Stomach (tissue), 9 donors: Measurements from ENCODE around the gene ZNF438. TPM values are rescaled to one million over a fixed set of nuclear protein-coding genes. Genes with fewer than 3 reads are reported as not detected.

ENCODE experiments used
- DNase-seq, 2 donors: peaks; one replicate each; pipeline versions ENCODE4 v3.0.0 to v3.0.0-alpha.2; 2013 to 2019
- H3K27ac ChIP-seq, 5 donors: fragments of 200-600 bp in 4 of 5; sonication (generic) in 4 of 5; one replicate each; pipeline ENCODE4 v1.5.1; 2013 to 2019; ENCODE audit warnings: mild to moderate bottlenecking in 1 of 5, moderate library complexity in 1 of 5
- H3K27me3 ChIP-seq, 3 donors: fragments of 200-600 bp; sonication (generic); one replicate each; pipeline ENCODE4 v1.5.1; 2017 to 2019; ENCODE audit warnings: mixed run types in 1 of 3
- H3K36me3 ChIP-seq, 4 donors: fragments of 200-600 bp; sonication (generic); 1 replicate in 3 of 4; 2 replicates in 1 of 4; pipeline ENCODE4 v1.5.1; 2016 to 2019
- H3K4me1 ChIP-seq, 4 donors: fragments of 200-600 bp; sonication (generic); one replicate each; pipeline ENCODE4 v1.5.1; 2016 to 2019
- H3K4me3 ChIP-seq, 4 donors: fragments of 200-600 bp; sonication (generic) in 3 of 4; one replicate each; pipeline ENCODE4 v1.5.1; 2016 to 2019; ENCODE audit warnings: mild to moderate bottlenecking in 1 of 4
- H3K9me3 ChIP-seq, 4 donors: fragments of 200-600 bp; sonication (generic); one replicate each; pipeline ENCODE4 v1.5.1; 2016 to 2019
- EP300 ChIP-seq: sonication (generic); formaldehyde crosslinking; IDR thresholded peaks from one replicate; pipeline ENCODE4 v1.6.1; 2017; ENCODE audit warnings: antibody characterized with exemption
- POLR2A ChIP-seq, 4 donors: fragments of 450-650 bp; IDR thresholded peaks; one replicate each; pipeline ENCODE4 v1.6.1; 2016; ENCODE audit warnings: antibody characterized with exemption in 4 of 4, control low read depth in 2 of 4, mild to moderate bottlenecking in 1 of 4, moderate library complexity in 1 of 4
- POLR2AphosphoS5 ChIP-seq, 3 donors: sonication (generic); formaldehyde crosslinking; IDR thresholded peaks; one replicate each; pipeline ENCODE4 v1.6.1; 2016; ENCODE audit warnings: antibody characterized with exemption in 3 of 3
- WGBS, 5 donors: extraction: QIAGEN DNeasy Blood & Tissue Kit in 3 of 5; methylation state at CpG; one replicate each; pipeline versions ENCODE4 v1.1.5 to v1.1.7; 2013 to 2018; 5-methylcytosine and 5-hydroxymethylcytosine counted together
- intact Hi-C: fragments of 100-400 bp; cut with DNase I; formaldehyde crosslinking; loops from one replicate; pipeline ENCODE4 v1.15.1; 2023; ENCODE audit warnings: low total_unique reads
- polyA plus RNA-seq, 3 donors: library from polyadenylated mRNA; stranded (reverse); fragments of 200-250 nt; gene quantifications; one replicate each; pipeline ENCODE4 v1.2.3, GENCODE V29; 2013
- total RNA-seq, 5 donors: library from RNA; depleted of rRNA; stranded (reverse); fragments of >200 nt; gene quantifications; one replicate each; pipeline versions ENCODE4 v1.1.0 to v1.2.3, GENCODE V29; 2014 to 2016
- TF ChIP-seq, protein P1 (sequence below), 7 experiments: fragments of 450-650 bp in 4 of 7; fragments of 200-600 bp in 3 of 7; sonication (generic) in 3 of 7; IDR thresholded peaks; one replicate each; pipeline ENCODE4 v1.5.1; 2016 to 2019; ENCODE audit warnings: antibody characterized with exemption in 7 of 7, control low read depth in 2 of 7, mild to moderate bottlenecking in 1 of 7
- donor health status: healthy with polysubstance abuse.
- donor health status: Bipolar disorder and iron deficiency.
- donor health status: healthy.

ZNF438 gene
- total and polyA plus RNA-seq, 8 donors = 3.5 to 37.9 (median 5.4) TPM; not detected in 1

GRCh38 chr10:30830315-30831230 lies 201.1 kb downstream of the ZNF438 start:
- Histone ChIP-seq H3K27ac (peak overlapping the region in 1 of 5 donors; percentile 15), H3K4me1 (peaks cover 0 to 33% (median 11%) of the 10 kb centered on the region in 4 donors), H3K36me3 (no peaks in the 10 kb centered on the region), H3K27me3 (no peaks in the 10 kb centered on the region), H3K4me3 (no peak overlapping the region), H3K9me3 (no peaks in the 10 kb centered on the region)
- peak in 1 of 2 donors; percentile 42 for DNase-seq
- TF ChIP-seq, protein P1, sequence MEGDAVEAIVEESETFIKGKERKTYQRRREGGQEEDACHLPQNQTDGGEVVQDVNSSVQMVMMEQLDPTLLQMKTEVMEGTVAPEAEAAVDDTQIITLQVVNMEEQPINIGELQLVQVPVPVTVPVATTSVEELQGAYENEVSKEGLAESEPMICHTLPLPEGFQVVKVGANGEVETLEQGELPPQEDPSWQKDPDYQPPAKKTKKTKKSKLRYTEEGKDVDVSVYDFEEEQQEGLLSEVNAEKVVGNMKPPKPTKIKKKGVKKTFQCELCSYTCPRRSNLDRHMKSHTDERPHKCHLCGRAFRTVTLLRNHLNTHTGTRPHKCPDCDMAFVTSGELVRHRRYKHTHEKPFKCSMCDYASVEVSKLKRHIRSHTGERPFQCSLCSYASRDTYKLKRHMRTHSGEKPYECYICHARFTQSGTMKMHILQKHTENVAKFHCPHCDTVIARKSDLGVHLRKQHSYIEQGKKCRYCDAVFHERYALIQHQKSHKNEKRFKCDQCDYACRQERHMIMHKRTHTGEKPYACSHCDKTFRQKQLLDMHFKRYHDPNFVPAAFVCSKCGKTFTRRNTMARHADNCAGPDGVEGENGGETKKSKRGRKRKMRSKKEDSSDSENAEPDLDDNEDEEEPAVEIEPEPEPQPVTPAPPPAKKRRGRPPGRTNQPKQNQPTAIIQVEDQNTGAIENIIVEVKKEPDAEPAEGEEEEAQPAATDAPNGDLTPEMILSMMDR (IDR thresholded peaks at IDR 0.05) = no peak
- TF ChIP-seq EP300 (no peak), POLR2A (IDR thresholded peaks at IDR 0.05) (no peak)
- 60 to 79% (median 70%) methylated on average over 14 of the region's 14 CpGs for WGBS, 5 donors
- intact Hi-C loops = no loop called here

DNA sequence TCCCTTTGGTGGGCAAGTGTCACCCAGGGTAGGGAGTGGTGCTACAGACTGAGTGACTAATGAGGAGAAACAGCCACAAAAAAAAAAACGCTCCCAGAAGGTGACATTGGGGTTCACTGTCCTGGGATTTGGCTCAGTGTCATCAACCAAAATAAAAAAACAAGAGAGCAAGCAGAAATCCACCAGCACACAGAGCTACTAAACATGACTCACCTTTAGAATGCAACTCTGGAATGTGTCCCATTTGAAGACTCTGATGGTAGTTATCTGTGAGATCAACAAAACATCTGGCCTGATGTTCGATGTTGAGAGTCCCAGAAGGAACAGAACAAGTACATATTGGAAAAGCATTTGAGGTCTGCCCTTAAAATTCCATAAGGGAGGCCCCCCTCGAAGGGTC lies 201.8 kb downstream of the ZNF438 start:
- peaks cover 0 to 30% (median 11%) of the 10 kb centered on the region in 4 donors for H3K4me1 ChIP-seq
- 40 to 58% (median 52%) methylated on average over 3 of the region's 3 CpGs for WGBS, 5 donors
- H3K36me3 ChIP-seq = no peaks in the 10 kb centered on the region
- intact Hi-C loops = no loop called here
- no peaks in the 10 kb centered on the region for H3K27me3 ChIP-seq
- no peak for DNase-seq
- TF ChIP-seq, protein P1 (IDR thresholded peaks at IDR 0.05) = no peak
- TF ChIP-seq EP300 (no peak), POLR2AphosphoS5 (IDR thresholded peaks at IDR 0.05) (no peak), POLR2A (IDR thresholded peaks at IDR 0.05) (no peak)
- H3K4me3 ChIP-seq = no peak overlapping the region
- H3K27ac ChIP-seq = no peak overlapping the region
- H3K9me3 ChIP-seq = no peaks in the 10 kb centered on the region

GRCh38 chr10:30828680-30829079 lies 203.0 kb downstream of the ZNF438 start:
- intact Hi-C loops = no loop called here
- Histone ChIP-seq H3K4me1 (peaks cover 0 to 28% (median 11%) of the 10 kb centered on the region in 4 donors), H3K27ac (no peak overlapping the region), H3K36me3 (no peaks in the 10 kb centered on the region), H3K9me3 (no peaks in the 10 kb centered on the region), H3K4me3 (no peak overlapping the region), H3K27me3 (no peaks in the 10 kb centered on the region)
- no peak for TF ChIP-seq EP300
- no peak for TF ChIP-seq POLR2AphosphoS5 (IDR thresholded peaks at IDR 0.05)
- TF ChIP-seq, protein P1 (IDR thresholded peaks at IDR 0.05) = no peak
- no peak for TF ChIP-seq POLR2A (IDR thresholded peaks at IDR 0.05)
- DNase-seq = peak in 1 of 2 donors; percentile 53
- WGBS, 5 donors = 41 to 59% (median 42%) methylated on average over 4 of the region's 4 CpGs

GRCh38 chr10:30828164-30828563 lies 203.5 kb downstream of the ZNF438 start:
- no peak for DNase-seq
- TF ChIP-seq POLR2AphosphoS5 (IDR thresholded peaks at IDR 0.05) = no peak
- TF ChIP-seq EP300 = no peak
- intact Hi-C loops = no loop called here
- no peaks in the 10 kb centered on the region for H3K36me3 ChIP-seq
- no peaks in the 10 kb centered on the region for H3K27me3 ChIP-seq
- peaks cover 0 to 25% (median 11%) of the 10 kb centered on the region in 4 donors for H3K4me1 ChIP-seq
- H3K4me3 ChIP-seq = no peak overlapping the region
- no peak overlapping the region for H3K27ac ChIP-seq
- WGBS, 5 donors = 36 to 66% (median 52%) methylated on average over 10 of the region's 10 CpGs
- H3K9me3 ChIP-seq = no peaks in the 10 kb centered on the region
